HEK293 (cell line): ENCODE results near the gene FRY.

ENCODE experiments used
- CTCF ChIA-PET: fragments of 350-600 bp; formaldehyde crosslinking; extraction: SDS; loops from one replicate; lab custom pipeline; 2021; ENCODE audit warnings: antibody characterized with exemption; lab: Yijun Ruan, JAX
- POLR2A ChIA-PET: fragments of 300-600 bp; formaldehyde crosslinking; extraction: SDS; loops from one replicate; lab custom pipeline; 2020; ENCODE audit warnings: antibody characterized with exemption, inconsistent platforms; lab: Yijun Ruan, JAX
- H3K27ac ChIP-seq: fragments of 200-500 bp; sonication (Bioruptor generic); 2 replicates; pipeline ENCODE4 v1.5.1; 2014; ENCODE audit warnings: low read depth, low read length, control low read depth, inconsistent platforms; ENCODE audit errors: extremely low read depth
- H3K36me3 ChIP-seq, 2 experiments: fragments of 200-500 bp in 1 of 2; sonication (Bioruptor generic) in 1 of 2; 1 replicate in 1 of 2; 2 replicates in 1 of 2; pipeline ENCODE4 v1.5.1; 2014 to 2017; ENCODE audit warnings: inconsistent platforms in 2 of 2, low read length in 2 of 2; ENCODE audit not compliant: control insufficient read depth in 2 of 2, insufficient read depth in 1 of 2
- H3K4me1 ChIP-seq: fragments of 200-500 bp; sonication (Bioruptor generic); 2 replicates; pipeline ENCODE4 v1.5.1; 2014; ENCODE audit warnings: mild to moderate bottlenecking, low read length, inconsistent platforms; ENCODE audit not compliant: control insufficient read depth, insufficient read depth
- H3K4me3 ChIP-seq: 2 replicates; pipeline ENCODE4 v1.5.1; 2011; ENCODE audit warnings: low read depth, mild to moderate bottlenecking, control low read depth, low read length, moderate library complexity
- H3K9me3 ChIP-seq: fragments of 200-500 bp; sonication (Bioruptor generic); 2 replicates; pipeline ENCODE4 v1.5.1; 2014; ENCODE audit warnings: low read depth, low read length, inconsistent platforms; ENCODE audit not compliant: control insufficient read depth, insufficient read depth
- HOXD13 ChIP-seq: sonication (generic); formaldehyde crosslinking; IDR thresholded peaks from 2 replicates; pipeline ENCODE4 v1.8.0; 2022; ENCODE audit warnings: missing genetic modification reagents, borderline replicate concordance
- KLF9 ChIP-seq: fragments of 450-650 bp; formaldehyde crosslinking; IDR thresholded peaks from 2 replicates; pipeline ENCODE4 v1.5.1; 2016; ENCODE audit warnings: missing biosample characterization, missing genetic modification characterization, low read depth
- SETDB1 ChIP-seq: IDR thresholded peaks from one replicate; pipeline ENCODE4 v1.6.1; 2017; ENCODE audit warnings: mild to moderate bottlenecking, low read length, moderate library complexity, mixed read lengths; ENCODE audit not compliant: insufficient read length
- SP2 ChIP-seq: fragments of 450-650 bp; formaldehyde crosslinking; IDR thresholded peaks from 2 replicates; pipeline ENCODE4 v1.5.1; 2016; ENCODE audit warnings: missing biosample characterization, missing genetic modification characterization
- SP3 ChIP-seq: fragments of 450-650 bp; formaldehyde crosslinking; IDR thresholded peaks from 2 replicates; pipeline ENCODE4 v1.5.1; 2016; ENCODE audit warnings: missing biosample characterization, missing genetic modification characterization
- ZFP3 ChIP-seq: fragments of 450-650 bp; formaldehyde crosslinking; IDR thresholded peaks from 2 replicates; pipeline ENCODE4 v1.5.1; 2016; ENCODE audit warnings: low read depth, missing biosample characterization, missing genetic modification characterization
- ZNF10 ChIP-seq: fragments of 450-650 bp; formaldehyde crosslinking; IDR thresholded peaks from 2 replicates; pipeline ENCODE4 v1.5.1; 2017; ENCODE audit warnings: missing biosample characterization, missing genetic modification characterization
- ZNF140 ChIP-seq: fragments of 450-650 bp; formaldehyde crosslinking; IDR thresholded peaks from 2 replicates; pipeline ENCODE4 v1.5.1; 2016; ENCODE audit warnings: missing biosample characterization, missing genetic modification characterization
- ZNF202 ChIP-seq: fragments of 450-650 bp; formaldehyde crosslinking; IDR thresholded peaks from 2 replicates; pipeline ENCODE4 v1.5.1; 2016; ENCODE audit warnings: missing biosample characterization, missing genetic modification characterization, borderline replicate concordance
- ZNF350 ChIP-seq: fragments of 450-650 bp; formaldehyde crosslinking; IDR thresholded peaks from 2 replicates; pipeline ENCODE4 v1.5.0; 2017; ENCODE audit warnings: missing biosample characterization, mild to moderate bottlenecking, missing genetic modification characterization
- ZNF561 ChIP-seq: fragments of 450-650 bp; IDR thresholded peaks from 2 replicates; pipeline ENCODE4 v1.5.1; 2018; ENCODE audit warnings: missing biosample characterization, missing genetic modification characterization, borderline replicate concordance
- ZNF624 ChIP-seq: fragments of 450-650 bp; formaldehyde crosslinking; IDR thresholded peaks from 2 replicates; pipeline ENCODE4 v1.5.1; 2017; ENCODE audit warnings: missing biosample characterization, missing genetic modification characterization
- TF ChIP-seq, protein P1 (sequence below): fragments of 450-650 bp; formaldehyde crosslinking; IDR thresholded peaks from 2 replicates; pipeline ENCODE4 v1.5.1; 2016; ENCODE audit warnings: missing biosample characterization, missing genetic modification characterization, low read depth
- TF ChIP-seq, protein P2 (sequence below): fragments of 450-650 bp; IDR thresholded peaks from 2 replicates; pipeline ENCODE4 v1.5.1; 2018; ENCODE audit warnings: missing biosample characterization, missing genetic modification characterization
- TF ChIP-seq, protein P3 (sequence below): fragments of 450-650 bp; formaldehyde crosslinking; IDR thresholded peaks from 2 replicates; pipeline ENCODE4 v1.5.1; 2016; ENCODE audit warnings: missing biosample characterization, missing genetic modification characterization
- TF ChIP-seq, protein P4 (sequence below): fragments of 450-650 bp; IDR thresholded peaks from 2 replicates; pipeline ENCODE4 v1.5.1; 2018; ENCODE audit warnings: missing biosample characterization, mild to moderate bottlenecking, missing genetic modification characterization
- TF ChIP-seq, protein P5 (sequence below): fragments of 450-650 bp; formaldehyde crosslinking; IDR thresholded peaks from 2 replicates; pipeline ENCODE4 v1.5.1; 2016; ENCODE audit warnings: missing biosample characterization, missing genetic modification characterization

Gene FRY

DNA sequence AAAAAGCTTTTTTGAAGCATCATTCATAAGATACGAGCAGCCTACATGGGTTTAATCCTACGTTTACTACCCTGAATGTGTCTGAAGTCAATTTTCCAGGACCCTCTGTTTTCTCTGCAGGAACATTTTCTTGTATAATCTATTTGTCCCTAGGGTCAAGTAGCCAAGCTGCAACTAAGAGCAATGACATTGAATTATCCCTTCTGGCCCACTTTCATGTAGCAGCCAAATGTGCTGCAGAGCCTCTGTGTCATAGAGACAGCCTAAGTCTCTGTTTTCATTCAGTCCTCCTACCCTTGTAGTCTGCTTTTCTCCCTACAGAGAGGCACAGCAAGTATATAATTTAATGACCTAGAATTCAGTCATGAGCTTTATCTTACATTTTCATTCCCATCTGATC, 201.5 kb downstream of the FRY start:
- Histone ChIP-seq H3K27ac (no peak overlapping the region), H3K4me1 (peaks cover 3% of the 10 kb centered on the region; the same call in 1 of the 2 replicates)
- TF ChIP-seq ZNF10 (no peak), ZFP3 (tag by site-specific recombination) (no peak), ZNF624 (tag by site-specific recombination) (no peak)
- TF ChIP-seq, protein P1, sequence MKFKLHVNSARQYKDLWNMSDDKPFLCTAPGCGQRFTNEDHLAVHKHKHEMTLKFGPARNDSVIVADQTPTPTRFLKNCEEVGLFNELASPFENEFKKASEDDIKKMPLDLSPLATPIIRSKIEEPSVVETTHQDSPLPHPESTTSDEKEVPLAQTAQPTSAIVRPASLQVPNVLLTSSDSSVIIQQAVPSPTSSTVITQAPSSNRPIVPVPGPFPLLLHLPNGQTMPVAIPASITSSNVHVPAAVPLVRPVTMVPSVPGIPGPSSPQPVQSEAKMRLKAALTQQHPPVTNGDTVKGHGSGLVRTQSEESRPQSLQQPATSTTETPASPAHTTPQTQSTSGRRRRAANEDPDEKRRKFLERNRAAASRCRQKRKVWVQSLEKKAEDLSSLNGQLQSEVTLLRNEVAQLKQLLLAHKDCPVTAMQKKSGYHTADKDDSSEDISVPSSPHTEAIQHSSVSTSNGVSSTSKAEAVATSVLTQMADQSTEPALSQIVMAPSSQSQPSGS (tag by site-specific recombination): no peak
- TF ChIP-seq, all 188 proteins: peak for 0
- ChIA-PET POLR2A (no interaction called here), CTCF (interaction anchor here (0.6 to 1.8 kb wide), 2 partner anchors 14 to 68 kb away, joined by 3 to 5 read pairs; no protein-coding TSS in a partner anchor)
- Histone ChIP-seq H3K4me3 (no peak overlapping the region), H3K9me3 (no peaks in the 10 kb centered on the region), H3K36me3 (peaks cover 0 to 4% of the 10 kb centered on the region in 2 experiments; a peak in 1 of 3 replicates)

DNA sequence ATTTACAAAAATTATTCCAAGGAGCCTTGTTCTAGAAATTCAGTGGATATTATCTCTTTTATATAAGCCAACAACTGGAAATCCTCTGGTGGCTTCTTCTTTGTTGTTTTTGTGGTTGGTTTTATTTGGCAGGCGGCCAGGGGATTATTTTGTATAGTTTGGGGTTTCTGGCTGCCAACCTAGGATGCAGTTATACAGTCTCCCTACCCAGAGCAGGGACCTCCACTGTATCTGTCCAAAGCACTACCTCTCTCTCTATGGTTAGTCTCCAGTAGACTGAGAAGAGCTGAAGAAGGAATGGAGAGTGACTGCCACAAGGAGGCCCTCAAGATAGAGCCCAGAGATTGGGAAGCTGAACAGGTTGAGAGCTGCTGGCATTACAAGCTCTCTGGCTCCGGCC, 203.3 kb downstream of the FRY start:
- POLR2A ChIA-PET: interaction anchor here (0.6 kb wide), 1 partner anchor 33 kb away, joined by 3 read pairs; no protein-coding TSS in a partner anchor

DNA sequence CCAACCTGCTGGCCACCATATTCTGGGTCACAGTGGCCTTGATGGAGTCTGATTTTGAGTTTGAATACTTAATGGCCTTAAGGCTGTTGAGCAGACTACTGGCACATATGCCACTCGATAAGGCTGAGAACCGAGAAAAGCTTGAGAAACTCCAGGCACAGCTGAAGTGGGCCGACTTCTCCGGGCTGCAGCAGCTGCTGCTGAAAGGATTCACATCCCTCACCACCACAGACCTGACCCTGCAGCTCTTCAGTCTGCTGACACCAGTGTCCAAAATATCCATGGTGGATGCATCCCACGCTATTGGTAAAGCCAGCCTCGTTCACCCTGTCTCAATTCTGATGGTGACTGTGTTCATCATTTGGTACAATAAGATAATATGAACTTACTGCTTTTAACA, 206.1 kb downstream of the FRY start:
- H3K4me1 ChIP-seq: peaks cover 3% of the 10 kb centered on the region; the same call in 1 of the 2 replicates
- H3K36me3 ChIP-seq: peaks cover 0 to 4% of the 10 kb centered on the region in 2 experiments; a peak in 1 of 3 replicates
- no peak for TF ChIP-seq SETDB1
- TF ChIP-seq HOXD13 (CRISPR knock-in tag): no peak
- TF ChIP-seq, protein P2, sequence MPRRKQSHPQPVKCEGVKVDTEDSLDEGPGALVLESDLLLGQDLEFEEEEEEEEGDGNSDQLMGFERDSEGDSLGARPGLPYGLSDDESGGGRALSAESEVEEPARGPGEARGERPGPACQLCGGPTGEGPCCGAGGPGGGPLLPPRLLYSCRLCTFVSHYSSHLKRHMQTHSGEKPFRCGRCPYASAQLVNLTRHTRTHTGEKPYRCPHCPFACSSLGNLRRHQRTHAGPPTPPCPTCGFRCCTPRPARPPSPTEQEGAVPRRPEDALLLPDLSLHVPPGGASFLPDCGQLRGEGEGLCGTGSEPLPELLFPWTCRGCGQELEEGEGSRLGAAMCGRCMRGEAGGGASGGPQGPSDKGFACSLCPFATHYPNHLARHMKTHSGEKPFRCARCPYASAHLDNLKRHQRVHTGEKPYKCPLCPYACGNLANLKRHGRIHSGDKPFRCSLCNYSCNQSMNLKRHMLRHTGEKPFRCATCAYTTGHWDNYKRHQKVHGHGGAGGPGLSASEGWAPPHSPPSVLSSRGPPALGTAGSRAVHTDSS (tag by site-specific recombination): no peak
- TF ChIP-seq ZNF202 (tag by site-specific recombination): no peak
- TF ChIP-seq ZNF561 (tag by site-specific recombination): no peak
- TF ChIP-seq ZNF350 (tag by site-specific recombination): no peak
- no peak for TF ChIP-seq SP2 (tag by site-specific recombination)
- TF ChIP-seq SP3: no peak
- TF ChIP-seq ZNF140 (tag by site-specific recombination): no peak
- TF ChIP-seq, protein P3, sequence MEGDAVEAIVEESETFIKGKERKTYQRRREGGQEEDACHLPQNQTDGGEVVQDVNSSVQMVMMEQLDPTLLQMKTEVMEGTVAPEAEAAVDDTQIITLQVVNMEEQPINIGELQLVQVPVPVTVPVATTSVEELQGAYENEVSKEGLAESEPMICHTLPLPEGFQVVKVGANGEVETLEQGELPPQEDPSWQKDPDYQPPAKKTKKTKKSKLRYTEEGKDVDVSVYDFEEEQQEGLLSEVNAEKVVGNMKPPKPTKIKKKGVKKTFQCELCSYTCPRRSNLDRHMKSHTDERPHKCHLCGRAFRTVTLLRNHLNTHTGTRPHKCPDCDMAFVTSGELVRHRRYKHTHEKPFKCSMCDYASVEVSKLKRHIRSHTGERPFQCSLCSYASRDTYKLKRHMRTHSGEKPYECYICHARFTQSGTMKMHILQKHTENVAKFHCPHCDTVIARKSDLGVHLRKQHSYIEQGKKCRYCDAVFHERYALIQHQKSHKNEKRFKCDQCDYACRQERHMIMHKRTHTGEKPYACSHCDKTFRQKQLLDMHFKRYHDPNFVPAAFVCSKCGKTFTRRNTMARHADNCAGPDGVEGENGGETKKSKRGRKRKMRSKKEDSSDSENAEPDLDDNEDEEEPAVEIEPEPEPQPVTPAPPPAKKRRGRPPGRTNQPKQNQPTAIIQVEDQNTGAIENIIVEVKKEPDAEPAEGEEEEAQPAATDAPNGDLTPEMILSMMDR (tag by site-specific recombination): no peak
- no peak for TF ChIP-seq KLF9 (tag by site-specific recombination)
- POLR2A ChIA-PET: interaction anchor here (0.6 kb wide), 1 partner anchor 45 kb away, joined by 3 read pairs; no protein-coding TSS in a partner anchor
- H3K27ac ChIP-seq: no peak overlapping the region
- no peaks in the 10 kb centered on the region for H3K9me3 ChIP-seq
- CTCF ChIA-PET: interaction anchor here (0.7 to 1.6 kb wide), 3 partner anchors 8 to 19 kb away, joined by 3 to 5 read pairs (median 3); no protein-coding TSS in a partner anchor
- no peak overlapping the region for H3K4me3 ChIP-seq

More for the DNA sequence above, 203.3 kb downstream of the FRY start:
- Histone ChIP-seq H3K4me3 (no peak overlapping the region), H3K4me1 (peaks cover 3% of the 10 kb centered on the region; the same call in 1 of the 2 replicates), H3K36me3 (peaks cover 0 to 4% of the 10 kb centered on the region in 2 experiments; a peak in 1 of 3 replicates), H3K9me3 (no peaks in the 10 kb centered on the region), H3K27ac (no peak overlapping the region)
- CTCF ChIA-PET: interaction anchor here (0.9 to 1.9 kb wide), 2 partner anchors 12 to 70 kb away, joined by 6 read pairs; no protein-coding TSS in a partner anchor
- TF ChIP-seq, protein P4, sequence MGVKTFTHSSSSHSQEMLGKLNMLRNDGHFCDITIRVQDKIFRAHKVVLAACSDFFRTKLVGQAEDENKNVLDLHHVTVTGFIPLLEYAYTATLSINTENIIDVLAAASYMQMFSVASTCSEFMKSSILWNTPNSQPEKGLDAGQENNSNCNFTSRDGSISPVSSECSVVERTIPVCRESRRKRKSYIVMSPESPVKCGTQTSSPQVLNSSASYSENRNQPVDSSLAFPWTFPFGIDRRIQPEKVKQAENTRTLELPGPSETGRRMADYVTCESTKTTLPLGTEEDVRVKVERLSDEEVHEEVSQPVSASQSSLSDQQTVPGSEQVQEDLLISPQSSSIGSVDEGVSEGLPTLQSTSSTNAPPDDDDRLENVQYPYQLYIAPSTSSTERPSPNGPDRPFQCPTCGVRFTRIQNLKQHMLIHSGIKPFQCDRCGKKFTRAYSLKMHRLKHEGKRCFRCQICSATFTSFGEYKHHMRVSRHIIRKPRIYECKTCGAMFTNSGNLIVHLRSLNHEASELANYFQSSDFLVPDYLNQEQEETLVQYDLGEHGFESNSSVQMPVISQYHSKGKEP (tag by site-specific recombination): 0 out of 2 replicates have a peak, but pooled peaks have one; percentile 19
- TF ChIP-seq, protein P5, sequence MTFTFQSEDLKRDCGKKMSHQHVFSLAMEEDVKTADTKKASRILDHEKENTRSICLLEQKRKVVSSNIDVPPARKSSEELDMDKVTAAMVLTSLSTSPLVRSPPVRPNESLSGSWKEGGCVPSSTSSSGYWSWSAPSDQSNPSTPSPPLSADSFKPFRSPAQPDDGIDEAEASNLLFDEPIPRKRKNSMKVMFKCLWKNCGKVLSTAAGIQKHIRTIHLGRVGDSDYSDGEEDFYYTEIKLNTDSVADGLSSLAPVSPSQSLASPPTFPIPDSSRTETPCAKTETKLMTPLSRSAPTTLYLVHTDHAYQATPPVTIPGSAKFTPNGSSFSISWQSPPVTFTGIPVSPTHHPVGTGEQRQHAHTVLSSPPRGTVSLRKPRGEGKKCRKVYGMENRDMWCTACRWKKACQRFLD (tag by site-specific recombination): no peak
